ENCODE measurements around the gene MPP3.

GRCh38 chr17:43842975-43843325 is 10.0 kb upstream of the MPP3 start:
- TF ChIP-seq CTCF (conservative IDR thresholded peaks at IDR 0.05; ENCODE audit: low read depth, low read length) (no peak), EZH2 (IDR thresholded peaks at IDR 0.05; ENCODE audit: borderline replicate concordance, low read depth, low read length, poor library complexity, severe bottlenecking) (no peak)

Measured in A673 (cell line).